ENCODE data around the gene SNRK. TPM values are rescaled to one million over a fixed set of nuclear protein-coding genes. Genes with fewer than 3 reads are reported as not detected.

SNRK gene
- total and polyA plus RNA-seq, 2 of the 13 experiments (the other 11 are each of a cell fraction or from before 2014, with no cell fraction given): 11.4 to 16.1 TPM

GRCh38 chr3:43340403-43340802 lies 54.1 kb downstream of the SNRK start:
- no peak for FAIRE-seq
- POLR2A ChIA-PET: no interaction called here

More at GRCh38 chr3:43340403-43340802, 54.1 kb downstream of the SNRK start:
- Histone ChIP-seq H3K36me3 (replicated peaks in 1 of 2; ENCODE audit: control insufficient read depth in 1 of 2, insufficient read depth in 2 of 2, low read length in 2 of 2) (peaks cover 28 to 85% of the 10 kb centered on the region in 2 experiments), H3K4me1 (ENCODE audit: insufficient read depth, low read length) (no peaks in the 10 kb centered on the region), H3K27ac (ENCODE audit: extremely low read length, insufficient read depth, low read length) (no peak overlapping the region), H3K79me2 (ENCODE audit: insufficient read depth, low read length) (peaks cover 8% of the 10 kb centered on the region), H3K4me3 (replicated peaks in 1 of 3; ENCODE audit: insufficient read depth in 1 of 3, low read depth in 2 of 3, low read length in 3 of 3) (no peak overlapping the region), H3K4me2 (ENCODE audit: low read depth, low read length) (no peak overlapping the region), H2AFZ (ENCODE audit: low read length) (no peak overlapping the region), H3K27me3 (ENCODE audit: control insufficient read depth in 1 of 2, insufficient read depth in 2 of 2, low read length in 2 of 2) (no peaks in the 10 kb centered on the region), H4K20me1 (ENCODE audit: insufficient read depth, low read length) (no peaks in the 10 kb centered on the region), H3K9me3 (ENCODE audit: low read length) (peaks cover 22% of the 10 kb centered on the region), H3K9ac (ENCODE audit: insufficient read depth, low read depth, low read length) (no peak overlapping the region)
- no peak for TF ChIP-seq TMF1 (CRISPR knock-in tag; IDR thresholded peaks at IDR 0.05; ENCODE audit: low read depth)
- no peak for TF ChIP-seq ZNF576 (CRISPR knock-in tag; IDR thresholded peaks at IDR 0.05)
- TF ChIP-seq RAD21 (CRISPR knock-in tag; IDR thresholded peaks at IDR 0.05): no peak
- no peak for TF ChIP-seq NAIF1 (CRISPR knock-in tag; IDR thresholded peaks at IDR 0.05; ENCODE audit: borderline replicate concordance)
- no peak for TF ChIP-seq RARG (CRISPR knock-in tag; IDR thresholded peaks at IDR 0.05; ENCODE audit: low read depth)
- TF ChIP-seq POGZ (CRISPR knock-in tag; IDR thresholded peaks at IDR 0.05): no peak
- TF ChIP-seq NR2F1 (CRISPR knock-in tag; IDR thresholded peaks at IDR 0.05): no peak
- no peak for TF ChIP-seq TARDBP (CRISPR knock-in tag; IDR thresholded peaks at IDR 0.05)
- TF ChIP-seq BCLAF1 (IDR thresholded peaks at IDR 0.05): no peak
- DNase-seq (ENCODE audit: low spot score): no peak
- in situ Hi-C loops (cut with HindIII; ENCODE audit: extremely low pct_ligation_motif_present, low pct_unique_long_range_greater_than_20kb) (no loop called here), intact Hi-C loops (cut with micrococcal nuclease; ENCODE audit: unreplicated experiment) (no loop called here)
- 100% methylated on average over 7 of the region's 7 CpGs for WGBS (ENCODE audit: low lambda C conversion rate)
- CTCF ChIA-PET (ENCODE audit: low intra/inter-chr PET ratio, low total read pairs): no interaction called here
- ATAC-seq: no peak
- no TSS peak for BruUV-seq (replicated peaks)

Data from HepG2 (cell line).